B cell (primary cell): ENCODE results near the gene PBX1. TPM values are rescaled to one million over a fixed set of nuclear protein-coding genes. Genes with fewer than 3 reads are reported as not detected.

Experiments used
- ATAC-seq: fragments of 200-7000 bp; cut with Tn5 transposase; one replicate; pipeline ENCODE4 v1.10.0; 2021; ENCODE audit warnings: low read depth, mild to moderate bottlenecking, moderate number of reproducible peaks, moderate library complexity
- CTCF ChIA-PET: fragments of 350-600 bp; sonication (Branson Sonifier 250); formaldehyde crosslinking; loops from one replicate; lab custom pipeline; 2021; ENCODE audit warnings: antibody characterized with exemption, inconsistent platforms; lab: Charles Lee
- POLR2A ChIA-PET: fragments of 350-600 bp; sonication (Branson Sonifier 250); formaldehyde crosslinking; loops from one replicate; lab custom pipeline; 2021; ENCODE audit warnings: antibody characterized with exemption; lab: Charles Lee
- DNase-seq: peaks from one replicate; pipeline ENCODE4 v3.0.0; 2013
- H2AFZ ChIP-seq: 2 replicates; pipeline ENCODE4 v1.6.1; 2012; ENCODE audit warnings: mild to moderate bottlenecking, low read depth, low read length; ENCODE audit not compliant: insufficient read depth, poor library complexity, severe bottlenecking
- H3K27ac ChIP-seq, 2 donors: 1 replicate in 1 of 2; 2 replicates in 1 of 2; pipeline ENCODE4 v1.5.1; 2012 to 2013; ENCODE audit warnings: low read length in 2 of 2, mild to moderate bottlenecking in 2 of 2, moderate library complexity in 1 of 2
- H3K27me3 ChIP-seq, 4 experiments: fragments of 200-600 bp in 1 of 4; sonication (generic) in 1 of 4; replicated peaks in 1 of 4; 1 replicate in 2 of 4; 2 replicates in 2 of 4; pipeline versions ENCODE4 v1.6.1 to v1.7.0; 2013 to 2016; ENCODE audit warnings: low read length in 3 of 4, mild to moderate bottlenecking in 2 of 4, mixed read lengths in 1 of 4, moderate library complexity in 1 of 4; ENCODE audit not compliant: insufficient read depth in 4 of 4, control insufficient read depth in 3 of 4; ENCODE audit errors: control extremely low read depth in 1 of 4
- H3K36me3 ChIP-seq, 2 experiments: replicated peaks in 1 of 2; 1 replicate in 1 of 2; 2 replicates in 1 of 2; pipeline versions ENCODE4 v1.6.1 to v1.7.1; 2013; ENCODE audit warnings: low read length in 1 of 2; ENCODE audit not compliant: insufficient read depth in 2 of 2, control insufficient read depth in 1 of 2; ENCODE audit errors: control extremely low read depth in 1 of 2, extremely low read depth in 1 of 2
- H3K4me1 ChIP-seq, 2 donors: fragments of 200-600 bp in 1 of 2; sonication (generic) in 1 of 2; 1 replicate in 1 of 2; 2 replicates in 1 of 2; pipeline versions ENCODE4 v1.5.1 to v1.6.1; 2013 to 2017; ENCODE audit warnings: low read length in 2 of 2; ENCODE audit not compliant: control insufficient read depth in 2 of 2, insufficient read depth in 2 of 2
- H3K4me2 ChIP-seq: replicated peaks from 2 replicates; pipeline ENCODE3; 2012; ENCODE audit warnings: mild to moderate bottlenecking, low read depth, low read length; ENCODE audit not compliant: poor library complexity, severe bottlenecking
- H3K4me3 ChIP-seq, 5 experiments: fragments of 200-600 bp in 1 of 5; sonication (generic) in 1 of 5; 1 replicate in 3 of 5; 2 replicates in 2 of 5; pipeline versions ENCODE4 v1.5.1 to v1.7.0; 2011 to 2016; ENCODE audit warnings: low read length in 4 of 5, mild to moderate bottlenecking in 4 of 5, low read depth in 2 of 5, control low read depth in 1 of 5, moderate library complexity in 1 of 5; ENCODE audit not compliant: insufficient read depth in 1 of 5; ENCODE audit errors: control extremely low read depth in 1 of 5, extremely low read depth in 1 of 5
- H3K79me2 ChIP-seq: fragments of 200-600 bp; sonication (generic); one replicate; pipeline ENCODE4 v1.6.0; 2016; ENCODE audit warnings: low read length; ENCODE audit not compliant: control insufficient read depth, insufficient read depth
- H3K9ac ChIP-seq: fragments of 200-600 bp; sonication (generic); 2 replicates; pipeline ENCODE4 v1.6.1; 2017; ENCODE audit warnings: mild to moderate bottlenecking, low read length, moderate library complexity
- H3K9me3 ChIP-seq, 3 donors: one replicate each; pipeline versions ENCODE4 v1.6.1 to v1.7.1; 2013; ENCODE audit warnings: low read length in 2 of 3; ENCODE audit not compliant: control insufficient read depth in 2 of 3, insufficient read depth in 1 of 3; ENCODE audit errors: control extremely low read depth in 1 of 3
- H4K20me1 ChIP-seq: 2 replicates; pipeline ENCODE4 v1.6.0; 2012; ENCODE audit warnings: mild to moderate bottlenecking, low read length; ENCODE audit not compliant: insufficient read depth, control insufficient read depth, poor library complexity, severe bottlenecking
- H3K27ac Mint-ChIP-seq: one replicate; pipeline ENCODE4 v1.8.0; 2021; ENCODE audit warnings: mixed read lengths
- H3K27me3 Mint-ChIP-seq: one replicate; pipeline ENCODE4 v1.8.0; 2021; ENCODE audit warnings: mixed read lengths
- H3K4me1 Mint-ChIP-seq: one replicate; pipeline ENCODE4 v1.8.0; 2021; ENCODE audit warnings: mixed read lengths
- H3K4me3 Mint-ChIP-seq: one replicate; pipeline ENCODE4 v1.8.0; 2021; ENCODE audit warnings: mixed read lengths
- H3K9me3 Mint-ChIP-seq: one replicate; pipeline ENCODE4 v1.8.0; 2022; ENCODE audit warnings: mixed read lengths; ENCODE audit not compliant: insufficient read depth
- EZH2 ChIP-seq: IDR thresholded peaks from 2 replicates; pipeline ENCODE4 v1.6.1; 2012; ENCODE audit warnings: borderline replicate concordance, low read depth, mild to moderate bottlenecking, moderate library complexity, low read length; ENCODE audit not compliant: insufficient read depth, poor library complexity, severe bottlenecking
- WGBS: methylation state at CpG from one replicate; pipeline ENCODE4 v1.1.5; 2013; ENCODE audit warnings: missing lambda C conversion rate; ENCODE audit not compliant: insufficient coverage; 5-methylcytosine and 5-hydroxymethylcytosine counted together
- intact Hi-C: fragments of 100-400 bp; cut with micrococcal nuclease; formaldehyde crosslinking; loops from one replicate; pipeline ENCODE4 v1.10.0; 2022
- polyA plus RNA-seq: library from polyadenylated mRNA; depleted of rRNA; stranded (reverse); fragments of >200 nt; gene quantifications from 2 replicates; pipeline ENCODE4 v1.2.3, GENCODE V29; 2012
- total RNA-seq, 2 donors: library from RNA; stranded (reverse); fragments of 120-200 nt in 1 of 2; gene quantifications; 1 replicate in 1 of 2; 2 replicates in 1 of 2; pipeline versions ENCODE4 v1.2.3 to v1.2.4, GENCODE V29; 2013 to 2022
- TF ChIP-seq, protein P1 (sequence below): fragments of 200-600 bp; IDR thresholded peaks from one replicate; pipeline ENCODE4 v1.8.0; 2022; ENCODE audit warnings: antibody characterized with exemption, mild to moderate bottlenecking

Gene PBX1
- total and polyA plus RNA-seq, 2 donors (not counting 1 experiment from before 2014, with no cell fraction given): 0.32 TPM; not detected in 1

DNA sequence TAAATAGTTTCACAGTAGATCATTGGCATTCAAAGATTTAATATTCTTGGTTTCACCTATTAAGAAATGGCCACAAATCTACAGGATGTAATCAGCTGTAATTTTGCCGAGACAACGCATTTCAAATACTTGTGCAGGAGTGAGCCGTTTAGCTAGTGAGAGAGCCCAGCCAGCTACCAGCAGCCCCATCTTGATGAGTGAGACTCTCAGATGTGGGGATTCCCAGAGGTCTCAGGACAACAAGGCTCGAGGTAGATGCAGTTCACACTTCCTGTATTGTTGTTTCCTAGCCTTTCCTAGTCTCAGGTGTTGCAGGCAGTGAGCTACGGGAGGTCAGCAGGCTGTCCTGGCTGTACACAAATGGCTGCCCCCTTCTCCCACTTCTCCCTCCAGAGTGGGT lies 108.6 kb downstream of the PBX1 start:
- CTCF ChIA-PET: no interaction called here
- Mint-ChIP-seq H3K27ac (no peak overlapping the region), H3K9me3 (peaks cover 7% of the 10 kb centered on the region), H3K4me1 (no peaks in the 10 kb centered on the region), H3K27me3 (no peaks in the 10 kb centered on the region), H3K4me3 (no peak overlapping the region)
- Histone ChIP-seq H3K9me3 (peaks cover 0 to 11% (median 0%) of the 10 kb centered on the region in 3 donors), H3K4me3 (no peak overlapping the region), H3K4me1 (no peaks in the 10 kb centered on the region), H3K27ac (no peak overlapping the region), H4K20me1 (no peaks in the 10 kb centered on the region), H3K9ac (no peak overlapping the region), H3K79me2 (no peaks in the 10 kb centered on the region), H3K36me3 (no peaks in the 10 kb centered on the region), H2AFZ (no peak overlapping the region), H3K4me2 (no peak overlapping the region), H3K27me3 (no peaks in the 10 kb centered on the region)
- POLR2A ChIA-PET: no interaction called here
- DNase-seq (no peak), ATAC-seq (no peak)
- intact Hi-C loops: no loop called here
- WGBS: 75% methylated on average over 1 of the region's 5 CpGs
- no peak for TF ChIP-seq EZH2
- TF ChIP-seq, protein P1, sequence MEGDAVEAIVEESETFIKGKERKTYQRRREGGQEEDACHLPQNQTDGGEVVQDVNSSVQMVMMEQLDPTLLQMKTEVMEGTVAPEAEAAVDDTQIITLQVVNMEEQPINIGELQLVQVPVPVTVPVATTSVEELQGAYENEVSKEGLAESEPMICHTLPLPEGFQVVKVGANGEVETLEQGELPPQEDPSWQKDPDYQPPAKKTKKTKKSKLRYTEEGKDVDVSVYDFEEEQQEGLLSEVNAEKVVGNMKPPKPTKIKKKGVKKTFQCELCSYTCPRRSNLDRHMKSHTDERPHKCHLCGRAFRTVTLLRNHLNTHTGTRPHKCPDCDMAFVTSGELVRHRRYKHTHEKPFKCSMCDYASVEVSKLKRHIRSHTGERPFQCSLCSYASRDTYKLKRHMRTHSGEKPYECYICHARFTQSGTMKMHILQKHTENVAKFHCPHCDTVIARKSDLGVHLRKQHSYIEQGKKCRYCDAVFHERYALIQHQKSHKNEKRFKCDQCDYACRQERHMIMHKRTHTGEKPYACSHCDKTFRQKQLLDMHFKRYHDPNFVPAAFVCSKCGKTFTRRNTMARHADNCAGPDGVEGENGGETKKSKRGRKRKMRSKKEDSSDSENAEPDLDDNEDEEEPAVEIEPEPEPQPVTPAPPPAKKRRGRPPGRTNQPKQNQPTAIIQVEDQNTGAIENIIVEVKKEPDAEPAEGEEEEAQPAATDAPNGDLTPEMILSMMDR: no peak

DNA sequence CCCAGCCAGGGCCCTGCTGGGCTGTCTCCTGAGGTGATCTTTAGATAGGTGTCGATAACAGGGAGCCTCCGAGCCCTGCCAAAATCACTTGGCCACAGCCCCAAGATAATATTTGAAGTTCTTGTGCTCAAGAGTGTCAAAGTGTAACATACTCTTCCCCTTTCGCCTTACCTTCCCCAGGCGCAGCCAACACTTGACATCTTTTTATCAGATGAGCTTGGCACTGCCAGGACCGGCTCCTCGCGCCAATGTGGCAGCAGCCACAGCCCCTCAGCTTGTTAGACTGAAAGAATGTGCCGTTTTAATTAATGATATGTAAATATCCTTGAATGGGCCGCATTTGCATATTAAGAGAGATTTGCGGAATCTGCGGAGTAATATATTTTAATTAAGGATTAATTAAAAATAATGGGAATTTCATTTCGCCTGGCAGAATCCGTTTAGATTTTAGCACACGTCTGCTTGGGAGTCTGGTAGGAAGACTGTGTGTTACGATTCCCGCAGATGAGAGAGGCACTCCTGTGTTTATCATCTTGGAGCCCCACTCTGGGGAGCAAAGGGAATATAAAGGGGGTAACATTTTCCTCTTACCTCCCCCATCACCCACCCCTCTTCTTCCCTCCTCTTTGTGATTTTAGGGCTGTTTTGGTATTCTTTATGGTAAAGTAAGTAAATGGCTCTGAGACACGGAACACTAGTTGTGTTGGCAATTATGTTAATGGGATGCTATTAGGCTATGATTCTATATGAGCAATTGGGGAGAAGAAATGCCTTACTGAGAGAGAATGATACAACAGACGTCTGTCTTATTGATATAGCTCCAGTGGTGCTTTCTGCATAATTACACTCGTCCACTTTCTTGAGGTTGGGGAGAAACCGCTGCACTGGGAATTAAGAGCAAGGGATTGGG lies 109.8 kb downstream of the PBX1 start:
- no peaks in the 10 kb centered on the region for H3K79me2 ChIP-seq
- DNase-seq (no peak), ATAC-seq (no peak)
- H3K4me3 ChIP-seq: no peak overlapping the region
- Mint-ChIP-seq H3K9me3 (peaks cover 7% of the 10 kb centered on the region), H3K4me3 (no peak overlapping the region), H3K27me3 (no peaks in the 10 kb centered on the region), H3K4me1 (no peaks in the 10 kb centered on the region), H3K27ac (no peak overlapping the region)
- H3K9me3 ChIP-seq: peaks cover 0 to 11% (median 0%) of the 10 kb centered on the region in 3 donors
- TF ChIP-seq, protein P1: no peak
- TF ChIP-seq EZH2: no peak
- no peaks in the 10 kb centered on the region for H3K4me1 ChIP-seq
- intact Hi-C loops: no loop called here
- H4K20me1 ChIP-seq: no peaks in the 10 kb centered on the region
- H3K27me3 ChIP-seq: no peaks in the 10 kb centered on the region
- H3K9ac ChIP-seq: no peak overlapping the region
- no peak overlapping the region for H3K4me2 ChIP-seq
- WGBS: 96% methylated on average over 4 of the region's 20 CpGs
- POLR2A ChIA-PET: no interaction called here
- H3K27ac ChIP-seq: no peak overlapping the region
- CTCF ChIA-PET: no interaction called here
- no peaks in the 10 kb centered on the region for H3K36me3 ChIP-seq
- no peak overlapping the region for H2AFZ ChIP-seq
